ENCODE results near the gene HCFC1R1.

DNA sequence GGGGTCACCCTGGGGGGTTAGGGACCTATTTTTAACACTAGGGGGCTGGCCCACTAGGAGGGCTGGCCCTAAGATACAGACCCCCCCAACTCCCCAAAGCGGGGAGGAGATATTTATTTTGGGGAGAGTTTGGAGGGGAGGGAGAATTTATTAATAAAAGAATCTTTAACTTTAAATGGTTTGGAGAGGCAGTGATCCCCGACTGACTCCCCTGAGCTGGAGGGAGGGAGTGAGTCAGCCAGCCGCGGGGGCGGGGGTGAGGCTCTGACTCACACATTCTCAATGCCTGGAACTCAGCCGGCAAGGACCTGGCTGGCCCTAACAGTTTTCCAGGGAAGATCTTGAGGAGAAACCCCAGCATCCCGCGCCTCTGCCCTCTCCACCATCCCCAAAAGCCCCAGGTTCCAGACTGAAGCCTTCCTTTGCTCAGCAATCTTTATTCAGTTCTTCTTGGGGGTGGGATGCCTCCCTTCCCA, 1.5 kb downstream of the HCFC1R1 start:
- TF ChIP-seq, protein P1, sequence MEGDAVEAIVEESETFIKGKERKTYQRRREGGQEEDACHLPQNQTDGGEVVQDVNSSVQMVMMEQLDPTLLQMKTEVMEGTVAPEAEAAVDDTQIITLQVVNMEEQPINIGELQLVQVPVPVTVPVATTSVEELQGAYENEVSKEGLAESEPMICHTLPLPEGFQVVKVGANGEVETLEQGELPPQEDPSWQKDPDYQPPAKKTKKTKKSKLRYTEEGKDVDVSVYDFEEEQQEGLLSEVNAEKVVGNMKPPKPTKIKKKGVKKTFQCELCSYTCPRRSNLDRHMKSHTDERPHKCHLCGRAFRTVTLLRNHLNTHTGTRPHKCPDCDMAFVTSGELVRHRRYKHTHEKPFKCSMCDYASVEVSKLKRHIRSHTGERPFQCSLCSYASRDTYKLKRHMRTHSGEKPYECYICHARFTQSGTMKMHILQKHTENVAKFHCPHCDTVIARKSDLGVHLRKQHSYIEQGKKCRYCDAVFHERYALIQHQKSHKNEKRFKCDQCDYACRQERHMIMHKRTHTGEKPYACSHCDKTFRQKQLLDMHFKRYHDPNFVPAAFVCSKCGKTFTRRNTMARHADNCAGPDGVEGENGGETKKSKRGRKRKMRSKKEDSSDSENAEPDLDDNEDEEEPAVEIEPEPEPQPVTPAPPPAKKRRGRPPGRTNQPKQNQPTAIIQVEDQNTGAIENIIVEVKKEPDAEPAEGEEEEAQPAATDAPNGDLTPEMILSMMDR (IDR thresholded peaks at IDR 0.05) = no peak
- no peak for TF ChIP-seq POLR2A (IDR thresholded peaks at IDR 0.05)

All from sigmoid colon (tissue), 3 donors.